8988T (cell line): ENCODE results near the gene TMEM247.

ENCODE experiments used
- DNase-seq: peaks from one replicate; pipeline ENCODE4 v3.0.0; 2011

Gene TMEM247

GRCh38 chr2:46490521-46491141, 11.3 kb downstream of the TMEM247 start:
- DNase-seq: no peak

- DNase-seq: no peak
Observed at GRCh38 chr2:46492301-46492700, 12.9 kb downstream of the TMEM247 start.

GRCh38 chr2:46493241-46493970, 14.0 kb downstream of the TMEM247 start:
- DNase-seq: no peak

GRCh38 chr2:46493971-46494250, 14.5 kb downstream of the TMEM247 start:
- DNase-seq: no peak

- no peak for DNase-seq
Observed at GRCh38 chr2:46494596-46494995, 15.2 kb downstream of the TMEM247 start.

- no peak for DNase-seq
Observed at GRCh38 chr2:46495231-46496030, 16.1 kb downstream of the TMEM247 start.

- no peak for DNase-seq
Observed at GRCh38 chr2:46497766-46498165, 18.4 kb downstream of the TMEM247 start.

- no peak for DNase-seq
Observed at GRCh38 chr2:46498681-46499080, 19.3 kb downstream of the TMEM247 start.

- no peak for DNase-seq
Observed at GRCh38 chr2:46499392-46499785, 20.0 kb downstream of the TMEM247 start.

- no peak for DNase-seq
Observed at GRCh38 chr2:46500801-46501200, 21.4 kb downstream of the TMEM247 start.

GRCh38 chr2:46502291-46502885, 23.0 kb downstream of the TMEM247 start:
- no peak for DNase-seq

- DNase-seq: no peak
Observed at GRCh38 chr2:46503686-46504085, 24.3 kb downstream of the TMEM247 start.

GRCh38 chr2:46504221-46504620, 24.9 kb downstream of the TMEM247 start:
- DNase-seq: no peak

- no peak for DNase-seq
Observed at GRCh38 chr2:46504685-46505471, 25.5 kb downstream of the TMEM247 start.

- DNase-seq: no peak
Observed at GRCh38 chr2:46505472-46505783, 26.1 kb downstream of the TMEM247 start.

- DNase-seq: no peak
Observed at GRCh38 chr2:46506131-46506706, 26.9 kb downstream of the TMEM247 start.

GRCh38 chr2:46508312-46508711, 28.9 kb downstream of the TMEM247 start:
- DNase-seq: no peak

- DNase-seq: no peak
Observed at GRCh38 chr2:46508759-46509158, 29.4 kb downstream of the TMEM247 start.

GRCh38 chr2:46509804-46510203, 30.4 kb downstream of the TMEM247 start:
- no peak for DNase-seq

GRCh38 chr2:46510598-46511177, 31.3 kb downstream of the TMEM247 start:
- DNase-seq: no peak

- DNase-seq: no peak
Observed at GRCh38 chr2:46512185-46512584, 32.8 kb downstream of the TMEM247 start.

GRCh38 chr2:46514738-46515137, 35.4 kb downstream of the TMEM247 start:
- no peak for DNase-seq
